ENCODE data around the gene TUBB1.

DNA sequence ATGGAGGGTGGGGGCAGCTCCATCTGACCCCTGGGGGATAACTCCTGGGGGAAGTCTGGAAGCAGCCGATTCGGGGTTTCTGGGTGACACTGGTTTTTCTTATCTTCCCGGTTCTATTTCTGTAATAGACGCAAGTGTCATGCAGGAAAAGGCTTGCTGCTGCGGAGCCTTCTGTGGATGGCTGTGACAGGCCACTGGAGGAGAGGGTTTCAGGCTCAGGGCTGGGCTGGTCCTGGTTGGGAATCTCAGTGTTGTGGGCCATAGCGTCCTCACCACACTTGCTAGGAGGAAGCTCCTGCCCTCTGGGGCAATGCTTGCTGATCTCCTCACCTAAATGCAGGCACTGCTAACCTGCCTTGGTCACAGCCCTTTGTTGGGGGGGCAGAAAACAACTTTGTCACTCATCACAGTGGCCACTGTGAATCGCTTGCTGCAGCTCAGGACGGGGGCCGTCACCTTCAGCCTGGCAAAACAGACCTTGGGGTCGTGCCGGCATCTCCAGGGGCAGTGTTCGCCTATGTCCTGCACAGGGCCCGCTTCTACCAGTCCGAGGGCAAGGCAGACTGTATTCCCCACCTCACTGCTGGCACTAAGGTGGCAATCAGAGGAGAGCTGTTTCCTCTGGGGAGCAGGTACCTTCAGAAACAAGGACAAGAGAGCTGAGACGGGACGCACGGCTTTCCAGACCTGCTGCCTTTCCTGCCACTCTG lies 4.4 kb upstream of the TUBB1 start:
- TF ChIP-seq, protein P1, sequence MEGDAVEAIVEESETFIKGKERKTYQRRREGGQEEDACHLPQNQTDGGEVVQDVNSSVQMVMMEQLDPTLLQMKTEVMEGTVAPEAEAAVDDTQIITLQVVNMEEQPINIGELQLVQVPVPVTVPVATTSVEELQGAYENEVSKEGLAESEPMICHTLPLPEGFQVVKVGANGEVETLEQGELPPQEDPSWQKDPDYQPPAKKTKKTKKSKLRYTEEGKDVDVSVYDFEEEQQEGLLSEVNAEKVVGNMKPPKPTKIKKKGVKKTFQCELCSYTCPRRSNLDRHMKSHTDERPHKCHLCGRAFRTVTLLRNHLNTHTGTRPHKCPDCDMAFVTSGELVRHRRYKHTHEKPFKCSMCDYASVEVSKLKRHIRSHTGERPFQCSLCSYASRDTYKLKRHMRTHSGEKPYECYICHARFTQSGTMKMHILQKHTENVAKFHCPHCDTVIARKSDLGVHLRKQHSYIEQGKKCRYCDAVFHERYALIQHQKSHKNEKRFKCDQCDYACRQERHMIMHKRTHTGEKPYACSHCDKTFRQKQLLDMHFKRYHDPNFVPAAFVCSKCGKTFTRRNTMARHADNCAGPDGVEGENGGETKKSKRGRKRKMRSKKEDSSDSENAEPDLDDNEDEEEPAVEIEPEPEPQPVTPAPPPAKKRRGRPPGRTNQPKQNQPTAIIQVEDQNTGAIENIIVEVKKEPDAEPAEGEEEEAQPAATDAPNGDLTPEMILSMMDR (optimal IDR thresholded peaks at IDR 0.05 in 1 of 3, IDR thresholded peaks at IDR 0.05 in 1 of 3, conservative IDR thresholded peaks at IDR 0.05 in 1 of 3; ENCODE audit: extremely low read depth in 1 of 3, insufficient read depth in 2 of 3, low read length in 3 of 3) = no peak
- no peak for TF ChIP-seq EZH2 (IDR thresholded peaks at IDR 0.05; ENCODE audit: low read length)

All from keratinocyte (primary cell).